Upper lobe of left lung (tissue), 4 donors: ENCODE measurements around the gene PTPRM.

Experiments used
- POLR2A ChIP-seq, 4 donors: fragments of 450-650 bp; IDR thresholded peaks; one replicate each; pipeline ENCODE4 v1.5.1; 2016 to 2017; ENCODE audit warnings: antibody characterized with exemption in 4 of 4, mild to moderate bottlenecking in 2 of 4
- TF ChIP-seq, protein P1 (sequence below), 6 experiments: fragments of 450-650 bp in 4 of 6; fragments of 200-600 bp in 2 of 6; sonication (generic) in 2 of 6; IDR thresholded peaks; one replicate each; pipeline ENCODE4 v1.5.1; 2016 to 2019; ENCODE audit warnings: antibody characterized with exemption in 6 of 6

DNA sequence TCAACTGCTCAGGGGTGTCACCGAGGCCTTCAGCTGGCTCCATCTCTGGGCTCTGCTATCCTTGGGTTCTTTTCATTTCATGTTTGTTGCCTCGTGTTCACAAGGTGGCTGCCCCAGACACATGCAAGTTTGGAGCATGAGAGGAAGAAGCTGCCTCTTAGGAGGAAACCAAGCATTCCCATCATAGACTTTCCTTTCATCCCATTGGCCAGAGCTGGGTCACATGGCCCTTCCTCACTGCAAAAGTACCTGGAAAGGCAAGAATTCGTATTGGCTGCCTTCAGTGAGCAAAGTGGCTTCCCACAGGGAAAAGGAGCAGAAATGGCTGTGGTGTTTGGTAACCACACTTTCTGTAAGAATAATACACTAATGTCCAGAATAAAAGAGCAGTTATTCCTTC is 886.4 kb downstream of the PTPRM start:
- TF ChIP-seq, protein P1, sequence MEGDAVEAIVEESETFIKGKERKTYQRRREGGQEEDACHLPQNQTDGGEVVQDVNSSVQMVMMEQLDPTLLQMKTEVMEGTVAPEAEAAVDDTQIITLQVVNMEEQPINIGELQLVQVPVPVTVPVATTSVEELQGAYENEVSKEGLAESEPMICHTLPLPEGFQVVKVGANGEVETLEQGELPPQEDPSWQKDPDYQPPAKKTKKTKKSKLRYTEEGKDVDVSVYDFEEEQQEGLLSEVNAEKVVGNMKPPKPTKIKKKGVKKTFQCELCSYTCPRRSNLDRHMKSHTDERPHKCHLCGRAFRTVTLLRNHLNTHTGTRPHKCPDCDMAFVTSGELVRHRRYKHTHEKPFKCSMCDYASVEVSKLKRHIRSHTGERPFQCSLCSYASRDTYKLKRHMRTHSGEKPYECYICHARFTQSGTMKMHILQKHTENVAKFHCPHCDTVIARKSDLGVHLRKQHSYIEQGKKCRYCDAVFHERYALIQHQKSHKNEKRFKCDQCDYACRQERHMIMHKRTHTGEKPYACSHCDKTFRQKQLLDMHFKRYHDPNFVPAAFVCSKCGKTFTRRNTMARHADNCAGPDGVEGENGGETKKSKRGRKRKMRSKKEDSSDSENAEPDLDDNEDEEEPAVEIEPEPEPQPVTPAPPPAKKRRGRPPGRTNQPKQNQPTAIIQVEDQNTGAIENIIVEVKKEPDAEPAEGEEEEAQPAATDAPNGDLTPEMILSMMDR (IDR thresholded peaks at IDR 0.05), result no peak
- TF ChIP-seq POLR2A (IDR thresholded peaks at IDR 0.05), result no peak
